MV-4-11 (cell line): ENCODE results near the gene MGAT4D.
"Not testable (repeated sequence)": the region's sequence is repeated elsewhere in the genome, so short reads cannot be mapped to it uniquely, and the experiment has no call there.

Experiments used
- DNase-seq: peaks from one replicate; lab custom pipeline; 2025; lab: John Stamatoyannopoulos, UW

The MGAT4D gene

GRCh38 chr4:140497747-140498636 lies at the start of gene MGAT4D:
Gene MGAT4D, minus strand, starts transcription at chr4:140498293. Its CDS starts 71 bp downstream, at chr4:140498222.
- no peak for DNase-seq

GRCh38 chr4:140533951-140534480 lies 35.9 kb upstream of the MGAT4D start:
- no peak for DNase-seq

- DNase-seq = peak; percentile 47
Observed at GRCh38 chr4:140529434-140529833, 31.3 kb upstream of the MGAT4D start.

- peak; percentile 96 for DNase-seq
Observed at GRCh38 chr4:140523857-140524742, 26.0 kb upstream of the MGAT4D start, which contains the start of gene ELMOD2. Gene ELMOD2, plus strand, starts transcription at chr4:140524168. Its CDS starts 1,261 bp downstream, at chr4:140525429.

- DNase-seq = peak; percentile 91
Observed at GRCh38 chr4:140523370-140523856, 25.3 kb upstream of the MGAT4D start.

- no peak for DNase-seq
Observed at GRCh38 chr4:140515423-140515822, 17.3 kb upstream of the MGAT4D start.

- not testable (repeated sequence) for DNase-seq
Observed at GRCh38 chr4:140513765-140514164, 15.7 kb upstream of the MGAT4D start.

- DNase-seq = no peak
Observed at GRCh38 chr4:140504261-140504660, 6.2 kb upstream of the MGAT4D start.

GRCh38 chr4:140499391-140499790 lies 1.3 kb upstream of the MGAT4D start:
- no peak for DNase-seq

- DNase-seq = no peak
Observed at GRCh38 chr4:140497405-140497746, 717 bp downstream of the MGAT4D start.

GRCh38 chr4:140485939-140486338 lies 12.2 kb downstream of the MGAT4D start:
- no peak for DNase-seq

- DNase-seq = no peak
Observed at GRCh38 chr4:140483445-140483844, 14.6 kb downstream of the MGAT4D start.

GRCh38 chr4:140472156-140472555 lies 25.9 kb downstream of the MGAT4D start:
- no peak for DNase-seq

- DNase-seq = no peak
Observed at GRCh38 chr4:140469791-140470733, 28.0 kb downstream of the MGAT4D start.

- no peak for DNase-seq
Observed at GRCh38 chr4:140466146-140466545, 31.9 kb downstream of the MGAT4D start.

GRCh38 chr4:140463614-140464013 lies 34.5 kb downstream of the MGAT4D start:
- no peak for DNase-seq

GRCh38 chr4:140463182-140463581 lies 34.9 kb downstream of the MGAT4D start:
- no peak for DNase-seq

- DNase-seq = no peak
Observed at GRCh38 chr4:140450352-140450751, 47.7 kb downstream of the MGAT4D start.

GRCh38 chr4:140448830-140449229 lies 49.3 kb downstream of the MGAT4D start:
- no peak for DNase-seq

GRCh38 chr4:140448162-140448561 lies 49.9 kb downstream of the MGAT4D start:
- no peak for DNase-seq

- DNase-seq = not testable (repeated sequence)
Observed at GRCh38 chr4:140444347-140444746, 53.7 kb downstream of the MGAT4D start.
